ENCODE data around the gene AKIRIN1.
"Not testable (repeated sequence)": the region's sequence is repeated elsewhere in the genome, so short reads cannot be mapped to it uniquely, and the experiment has no call there.

The AKIRIN1 gene

GRCh38 chr1:39047374-39048229 lies 56.5 kb downstream of the AKIRIN1 start:
- peak; percentile 73 for DNase-seq (ENCODE audit: low read depth)
- H3K4me3 ChIP-seq (ENCODE audit: low read depth, low read length): no peak overlapping the region
- TF ChIP-seq CTCF (IDR thresholded peaks at IDR 0.05; ENCODE audit: insufficient read depth, low read depth, low read length, missing control alignments): no peak

- no peak overlapping the region for H3K4me3 ChIP-seq (ENCODE audit: low read depth, low read length)
- TF ChIP-seq CTCF (IDR thresholded peaks at IDR 0.05; ENCODE audit: insufficient read depth, low read depth, low read length, missing control alignments): no peak
- peak; percentile 36 for DNase-seq (ENCODE audit: low read depth)
Observed at GRCh38 chr1:39048745-39049370, 57.8 kb downstream of the AKIRIN1 start.

- DNase-seq (ENCODE audit: low read depth): no peak
- no peak for TF ChIP-seq CTCF (IDR thresholded peaks at IDR 0.05; ENCODE audit: insufficient read depth, low read depth, low read length, missing control alignments)
Observed at GRCh38 chr1:39050001-39050400, 58.9 kb downstream of the AKIRIN1 start.

GRCh38 chr1:39051193-39051850 lies 60.2 kb downstream of the AKIRIN1 start:
- DNase-seq (ENCODE audit: low read depth): peak; percentile 25
- H3K4me3 ChIP-seq (ENCODE audit: low read depth, low read length): not testable (repeated sequence)

More at GRCh38 chr1:39050001-39050400, 58.9 kb downstream of the AKIRIN1 start:
- H3K4me3 ChIP-seq (ENCODE audit: low read depth, low read length): no peak overlapping the region

GRCh38 chr1:39051956-39052355 lies 60.9 kb downstream of the AKIRIN1 start:
- H3K4me3 ChIP-seq (ENCODE audit: low read depth, low read length): no peak overlapping the region
- DNase-seq (ENCODE audit: low read depth): no peak
- TF ChIP-seq CTCF (IDR thresholded peaks at IDR 0.05; ENCODE audit: insufficient read depth, low read depth, low read length, missing control alignments): no peak

- not testable (repeated sequence) for DNase-seq (ENCODE audit: low read depth); H3K4me3 ChIP-seq (ENCODE audit: low read depth, low read length)
Observed at GRCh38 chr1:39055213-39055710, 64.2 kb downstream of the AKIRIN1 start.

All from GM12865 (cell line).